ENCODE results near the gene NR6A1.

Gene NR6A1

DNA sequence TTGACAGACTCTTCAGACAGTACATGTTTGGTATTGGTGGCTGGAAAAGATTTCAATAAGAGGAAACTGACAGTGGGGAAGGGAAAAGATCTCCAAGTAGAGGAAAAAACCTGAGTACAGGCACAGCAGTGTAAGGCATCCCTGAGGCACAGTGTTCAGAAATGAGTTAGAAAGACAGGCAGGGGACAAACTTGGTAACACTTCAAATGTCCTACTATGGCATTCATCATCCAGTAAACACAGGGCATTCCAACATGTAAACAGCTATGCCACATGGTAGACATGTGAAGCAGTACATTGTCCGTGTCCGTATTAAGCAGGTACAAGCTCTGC lies 218.9 kb downstream of the NR6A1 start:
- TF ChIP-seq ZNF571 (tag by site-specific recombination; IDR thresholded peaks at IDR 0.05) (no peak), SP3 (tag by site-specific recombination; IDR thresholded peaks at IDR 0.05) (no peak), ZNF416 (tag by site-specific recombination; IDR thresholded peaks at IDR 0.05) (no peak), ZNF37A (tag by site-specific recombination; IDR thresholded peaks at IDR 0.05) (no peak), TRIM28 (IDR thresholded peaks at IDR 0.05; ENCODE audit: borderline replicate concordance, low read length) (no peak), TCF7L2 (IDR thresholded peaks at IDR 0.05; ENCODE audit: borderline replicate concordance, low read depth, low read length) (no peak), ZNF707 (tag by site-specific recombination; IDR thresholded peaks at IDR 0.05) (no peak)
- TF ChIP-seq, protein P1, sequence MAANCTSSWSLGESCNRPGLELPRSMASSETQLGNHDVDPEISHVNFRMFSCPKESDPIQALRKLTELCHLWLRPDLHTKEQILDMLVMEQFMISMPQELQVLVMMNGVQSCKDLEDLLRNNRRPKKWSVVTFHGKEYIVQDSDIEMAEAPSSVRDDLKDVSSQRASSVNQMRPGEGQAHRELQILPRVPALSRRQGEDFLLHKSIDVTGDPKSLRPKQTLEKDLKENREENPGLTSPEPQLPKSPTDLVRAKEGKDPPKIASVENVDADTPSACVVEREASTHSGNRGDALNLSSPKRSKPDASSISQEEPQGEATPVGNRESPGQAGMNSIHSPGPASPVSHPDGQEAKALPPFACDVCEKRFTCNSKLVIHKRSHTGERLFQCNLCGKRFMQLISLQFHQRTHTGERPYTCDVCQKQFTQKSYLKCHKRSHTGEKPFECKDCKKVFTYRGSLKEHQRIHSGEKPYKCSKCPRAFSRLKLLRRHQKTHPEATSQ (tag by site-specific recombination; IDR thresholded peaks at IDR 0.05) = no peak
- TF ChIP-seq, protein P2, sequence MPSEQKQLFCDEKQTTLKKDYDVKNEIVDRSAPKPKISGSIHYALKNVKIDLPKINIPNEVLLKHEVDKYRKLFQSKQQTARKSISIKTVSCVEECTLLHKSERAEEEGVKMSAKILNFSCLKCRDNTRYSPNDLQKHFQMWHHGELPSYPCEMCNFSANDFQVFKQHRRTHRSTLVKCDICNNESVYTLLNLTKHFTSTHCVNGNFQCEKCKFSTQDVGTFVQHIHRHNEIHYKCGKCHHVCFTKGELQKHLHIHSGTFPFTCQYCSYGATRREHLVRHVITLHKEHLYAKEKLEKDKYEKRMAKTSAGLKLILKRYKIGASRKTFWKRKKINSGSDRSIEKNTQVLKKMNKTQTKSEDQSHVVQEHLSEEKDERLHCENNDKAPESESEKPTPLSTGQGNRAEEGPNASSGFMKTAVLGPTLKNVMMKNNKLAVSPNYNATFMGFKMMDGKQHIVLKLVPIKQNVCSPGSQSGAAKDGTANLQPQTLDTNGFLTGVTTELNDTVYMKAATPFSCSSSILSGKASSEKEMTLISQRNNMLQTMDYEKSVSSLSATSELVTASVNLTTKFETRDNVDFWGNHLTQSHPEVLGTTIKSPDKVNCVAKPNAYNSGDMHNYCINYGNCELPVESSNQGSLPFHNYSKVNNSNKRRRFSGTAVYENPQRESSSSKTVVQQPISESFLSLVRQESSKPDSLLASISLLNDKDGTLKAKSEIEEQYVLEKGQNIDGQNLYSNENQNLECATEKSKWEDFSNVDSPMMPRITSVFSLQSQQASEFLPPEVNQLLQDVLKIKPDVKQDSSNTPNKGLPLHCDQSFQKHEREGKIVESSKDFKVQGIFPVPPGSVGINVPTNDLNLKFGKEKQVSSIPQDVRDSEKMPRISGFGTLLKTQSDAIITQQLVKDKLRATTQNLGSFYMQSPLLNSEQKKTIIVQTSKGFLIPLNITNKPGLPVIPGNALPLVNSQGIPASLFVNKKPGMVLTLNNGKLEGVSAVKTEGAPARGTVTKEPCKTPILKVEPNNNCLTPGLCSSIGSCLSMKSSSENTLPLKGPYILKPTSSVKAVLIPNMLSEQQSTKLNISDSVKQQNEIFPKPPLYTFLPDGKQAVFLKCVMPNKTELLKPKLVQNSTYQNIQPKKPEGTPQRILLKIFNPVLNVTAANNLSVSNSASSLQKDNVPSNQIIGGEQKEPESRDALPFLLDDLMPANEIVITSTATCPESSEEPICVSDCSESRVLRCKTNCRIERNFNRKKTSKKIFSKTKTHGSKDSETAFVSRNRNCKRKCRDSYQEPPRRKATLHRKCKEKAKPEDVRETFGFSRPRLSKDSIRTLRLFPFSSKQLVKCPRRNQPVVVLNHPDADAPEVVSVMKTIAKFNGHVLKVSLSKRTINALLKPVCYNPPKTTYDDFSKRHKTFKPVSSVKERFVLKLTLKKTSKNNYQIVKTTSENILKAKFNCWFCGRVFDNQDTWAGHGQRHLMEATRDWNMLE (tag by site-specific recombination; conservative IDR thresholded peaks at IDR 0.05; ENCODE audit: low read depth) = no peak
- TF ChIP-seq, protein P3, sequence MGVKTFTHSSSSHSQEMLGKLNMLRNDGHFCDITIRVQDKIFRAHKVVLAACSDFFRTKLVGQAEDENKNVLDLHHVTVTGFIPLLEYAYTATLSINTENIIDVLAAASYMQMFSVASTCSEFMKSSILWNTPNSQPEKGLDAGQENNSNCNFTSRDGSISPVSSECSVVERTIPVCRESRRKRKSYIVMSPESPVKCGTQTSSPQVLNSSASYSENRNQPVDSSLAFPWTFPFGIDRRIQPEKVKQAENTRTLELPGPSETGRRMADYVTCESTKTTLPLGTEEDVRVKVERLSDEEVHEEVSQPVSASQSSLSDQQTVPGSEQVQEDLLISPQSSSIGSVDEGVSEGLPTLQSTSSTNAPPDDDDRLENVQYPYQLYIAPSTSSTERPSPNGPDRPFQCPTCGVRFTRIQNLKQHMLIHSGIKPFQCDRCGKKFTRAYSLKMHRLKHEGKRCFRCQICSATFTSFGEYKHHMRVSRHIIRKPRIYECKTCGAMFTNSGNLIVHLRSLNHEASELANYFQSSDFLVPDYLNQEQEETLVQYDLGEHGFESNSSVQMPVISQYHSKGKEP (tag by site-specific recombination; IDR thresholded peaks at IDR 0.05) = no peak
- ChIA-PET POLR2A (interaction anchor here (1.1 kb wide), 1 partner anchor 25 kb away, joined by 3 read pairs; no protein-coding TSS in a partner anchor), CTCF (interaction anchor here (0.6 to 7.3 kb wide), 47 partner anchors 9 to 1625 kb away, joined by 3 to 71 read pairs (median 5); no protein-coding TSS in a partner anchor)
- Histone ChIP-seq H3K4me1 (ENCODE audit: control insufficient read depth, insufficient read depth, low read length) (no peaks in the 10 kb centered on the region), H3K27ac (ENCODE audit: extremely low read depth, low read depth, low read length) (no peak overlapping the region), H3K36me3 (ENCODE audit: control insufficient read depth in 2 of 2, insufficient read depth in 1 of 2, low read length in 2 of 2) (peaks cover 0 to 7% of the 10 kb centered on the region in 2 experiments; a peak in 1 of 3 replicates), H3K4me3 (ENCODE audit: low read depth, low read length) (no peak overlapping the region), H3K9me3 (ENCODE audit: control insufficient read depth, insufficient read depth, low read depth, low read length) (no peaks in the 10 kb centered on the region)

DNA sequence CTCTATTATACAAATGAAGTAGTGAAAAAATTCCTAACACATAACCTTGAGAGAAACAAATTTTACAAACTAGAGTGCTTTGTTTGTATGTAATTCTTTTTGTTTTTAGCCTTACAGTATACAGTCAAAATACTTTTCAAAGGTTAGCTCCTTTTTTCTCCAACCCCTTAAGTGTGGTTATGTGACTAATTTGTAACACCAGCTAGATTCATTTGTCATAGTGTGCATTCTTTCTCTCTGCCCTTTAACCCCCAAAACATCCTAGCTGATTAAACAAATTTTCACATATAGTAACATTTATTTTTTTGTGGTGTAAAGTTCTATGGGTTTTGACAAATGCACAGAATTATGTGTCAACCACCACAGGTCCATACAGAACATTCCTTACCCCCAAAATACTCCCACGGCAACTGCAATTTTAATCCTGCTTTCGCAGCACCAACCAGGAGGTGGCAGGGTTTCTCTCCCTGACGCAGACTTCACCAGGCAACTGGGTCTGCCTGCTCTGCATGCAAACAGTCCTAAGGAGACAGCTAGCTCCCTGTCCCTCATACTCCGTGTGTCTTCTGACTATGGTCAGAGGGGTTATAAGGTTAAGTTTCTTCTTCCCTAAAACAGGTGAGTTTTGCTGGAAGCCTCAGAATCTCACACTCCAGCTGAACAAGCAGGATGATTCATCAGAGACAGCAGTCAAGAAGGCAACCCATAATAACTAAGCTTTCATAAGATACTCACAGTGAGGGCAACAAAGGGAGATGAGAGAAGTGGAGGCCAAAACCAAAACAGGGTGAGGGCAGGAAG lies 219.4 kb downstream of the NR6A1 start:
- Histone ChIP-seq H3K4me1 (ENCODE audit: control insufficient read depth, insufficient read depth, low read length) (no peaks in the 10 kb centered on the region), H3K9me3 (ENCODE audit: control insufficient read depth, insufficient read depth, low read depth, low read length) (no peaks in the 10 kb centered on the region), H3K36me3 (ENCODE audit: control insufficient read depth in 2 of 2, insufficient read depth in 1 of 2, low read length in 2 of 2) (peaks cover 0 to 7% of the 10 kb centered on the region in 2 experiments; a peak in 1 of 3 replicates), H3K4me3 (ENCODE audit: low read depth, low read length) (no peak overlapping the region), H3K27ac (ENCODE audit: extremely low read depth, low read depth, low read length) (no peak overlapping the region)
- ChIA-PET POLR2A (interaction anchor here (0.9 to 1.1 kb wide), 2 partner anchors 25 to 66 kb away, joined by 3 to 4 read pairs; no protein-coding TSS in a partner anchor), CTCF (interaction anchor here (0.6 to 7.3 kb wide), 61 partner anchors 8 to 1626 kb away, joined by 3 to 71 read pairs (median 5); no protein-coding TSS in a partner anchor)
- no peak for TF ChIP-seq ZNF394 (tag by site-specific recombination; IDR thresholded peaks at IDR 0.05; ENCODE audit: borderline replicate concordance)
- peak; percentile 45 for TF ChIP-seq ZBTB17 (tag by site-specific recombination; IDR thresholded peaks at IDR 0.05)
- TF ChIP-seq ZEB2 (tag by site-specific recombination; IDR thresholded peaks at IDR 0.05) = 0 out of 2 replicates have a peak, but pooled peaks have one; percentile 22
- TF ChIP-seq, protein P4, sequence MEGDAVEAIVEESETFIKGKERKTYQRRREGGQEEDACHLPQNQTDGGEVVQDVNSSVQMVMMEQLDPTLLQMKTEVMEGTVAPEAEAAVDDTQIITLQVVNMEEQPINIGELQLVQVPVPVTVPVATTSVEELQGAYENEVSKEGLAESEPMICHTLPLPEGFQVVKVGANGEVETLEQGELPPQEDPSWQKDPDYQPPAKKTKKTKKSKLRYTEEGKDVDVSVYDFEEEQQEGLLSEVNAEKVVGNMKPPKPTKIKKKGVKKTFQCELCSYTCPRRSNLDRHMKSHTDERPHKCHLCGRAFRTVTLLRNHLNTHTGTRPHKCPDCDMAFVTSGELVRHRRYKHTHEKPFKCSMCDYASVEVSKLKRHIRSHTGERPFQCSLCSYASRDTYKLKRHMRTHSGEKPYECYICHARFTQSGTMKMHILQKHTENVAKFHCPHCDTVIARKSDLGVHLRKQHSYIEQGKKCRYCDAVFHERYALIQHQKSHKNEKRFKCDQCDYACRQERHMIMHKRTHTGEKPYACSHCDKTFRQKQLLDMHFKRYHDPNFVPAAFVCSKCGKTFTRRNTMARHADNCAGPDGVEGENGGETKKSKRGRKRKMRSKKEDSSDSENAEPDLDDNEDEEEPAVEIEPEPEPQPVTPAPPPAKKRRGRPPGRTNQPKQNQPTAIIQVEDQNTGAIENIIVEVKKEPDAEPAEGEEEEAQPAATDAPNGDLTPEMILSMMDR (tag by site-specific recombination; IDR thresholded peaks at IDR 0.05) = peak; percentile 39; the same call in 1 of the 2 replicates
- peak; percentile 79 for TF ChIP-seq ZNF654 (tag by site-specific recombination; IDR thresholded peaks at IDR 0.05; ENCODE audit: low read depth)

All from HEK293 (cell line).